ENCODE measurements around the gene PRKAG2.

DNA sequence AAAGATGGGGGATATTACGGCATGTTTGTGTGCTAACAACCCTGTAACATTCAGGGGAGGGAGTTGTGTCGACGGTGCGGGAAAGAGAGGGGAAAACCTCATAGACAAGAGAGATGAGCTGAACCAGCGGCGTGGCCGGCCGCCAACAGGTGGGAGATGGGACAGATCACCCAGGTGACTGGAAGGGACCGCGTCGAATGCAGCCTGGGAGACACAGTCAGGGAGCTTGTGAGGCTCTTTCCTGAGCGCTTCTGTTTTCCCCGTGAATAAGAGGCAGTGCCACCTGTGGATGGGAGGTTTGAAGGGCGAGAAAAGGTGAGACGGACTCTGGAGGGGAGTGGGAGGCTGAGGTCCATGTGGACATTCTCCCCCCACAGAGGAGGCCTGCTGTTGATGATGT lies 9.9 kb upstream of the PRKAG2 start:
- TF ChIP-seq MAX (IDR thresholded peaks at IDR 0.05; ENCODE audit: low read depth, low read length) (no peak), MYC (IDR thresholded peaks at IDR 0.05; ENCODE audit: low read depth, low read length) (no peak)
- TF ChIP-seq, protein P1, sequence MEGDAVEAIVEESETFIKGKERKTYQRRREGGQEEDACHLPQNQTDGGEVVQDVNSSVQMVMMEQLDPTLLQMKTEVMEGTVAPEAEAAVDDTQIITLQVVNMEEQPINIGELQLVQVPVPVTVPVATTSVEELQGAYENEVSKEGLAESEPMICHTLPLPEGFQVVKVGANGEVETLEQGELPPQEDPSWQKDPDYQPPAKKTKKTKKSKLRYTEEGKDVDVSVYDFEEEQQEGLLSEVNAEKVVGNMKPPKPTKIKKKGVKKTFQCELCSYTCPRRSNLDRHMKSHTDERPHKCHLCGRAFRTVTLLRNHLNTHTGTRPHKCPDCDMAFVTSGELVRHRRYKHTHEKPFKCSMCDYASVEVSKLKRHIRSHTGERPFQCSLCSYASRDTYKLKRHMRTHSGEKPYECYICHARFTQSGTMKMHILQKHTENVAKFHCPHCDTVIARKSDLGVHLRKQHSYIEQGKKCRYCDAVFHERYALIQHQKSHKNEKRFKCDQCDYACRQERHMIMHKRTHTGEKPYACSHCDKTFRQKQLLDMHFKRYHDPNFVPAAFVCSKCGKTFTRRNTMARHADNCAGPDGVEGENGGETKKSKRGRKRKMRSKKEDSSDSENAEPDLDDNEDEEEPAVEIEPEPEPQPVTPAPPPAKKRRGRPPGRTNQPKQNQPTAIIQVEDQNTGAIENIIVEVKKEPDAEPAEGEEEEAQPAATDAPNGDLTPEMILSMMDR (IDR thresholded peaks at IDR 0.05; ENCODE audit: low read depth, low read length) = no peak

Data from NB4 (cell line).